K562 (cell line): ENCODE data around the gene MC1R. TPM values are rescaled to one million over a fixed set of nuclear protein-coding genes. Genes with fewer than 3 reads are reported as not detected.

Experiments
- BACH1 ChIP-seq: fragments of 200-800 bp; sonication (Bioruptor generic); IDR thresholded peaks from 2 replicates; pipeline ENCODE4 v1.6.1; 2016; ENCODE audit warnings: missing genetic modification characterization, missing compliant biosample characterization
- CC2D1A ChIP-seq: fragments of 450-650 bp; IDR thresholded peaks from 2 replicates; pipeline ENCODE4 v1.6.1; 2017; ENCODE audit warnings: mild to moderate bottlenecking
- CXXC5 ChIP-seq: fragments of 250-450 bp; sonication (Bioruptor Pico); IDR thresholded peaks from 2 replicates; pipeline ENCODE4 v1.8.0; 2022; ENCODE audit warnings: inconsistent platforms, mild to moderate bottlenecking, moderate library complexity
- ETS1 ChIP-seq: conservative IDR thresholded peaks from 2 replicates; pipeline ENCODE4 v1.6.1; 2011; ENCODE audit warnings: low read depth, mild to moderate bottlenecking, low read length; ENCODE audit not compliant: control insufficient read depth
- ETS2 ChIP-seq: IDR thresholded peaks from 2 replicates; pipeline ENCODE4 v1.6.1; 2016; ENCODE audit warnings: borderline replicate concordance, missing genetic modification characterization, mild to moderate bottlenecking, moderate library complexity, missing compliant biosample characterization; ENCODE audit not compliant: poor library complexity, severe bottlenecking
- FUS ChIP-seq: fragments of 200-400 bp; formaldehyde crosslinking; optimal IDR thresholded peaks from 2 replicates; pipeline ENCODE3; 2017; ENCODE audit warnings: low read depth, low read length
- HIVEP1 ChIP-seq: fragments of 250-450 bp; sonication (Bioruptor Pico); IDR thresholded peaks from 2 replicates; pipeline ENCODE4 v1.4.0; 2020; ENCODE audit warnings: mild to moderate bottlenecking
- JUND ChIP-seq, 2 experiments: IDR thresholded peaks; 2 replicates in 1 of 2; 3 replicates in 1 of 2; pipeline ENCODE4 v1.6.1; 2011; ENCODE audit warnings: borderline replicate concordance in 2 of 2, low read depth in 2 of 2, low read length in 2 of 2, improper control_type of control experiment in 1 of 2, missing biosample characterization in 1 of 2, missing genetic modification characterization in 1 of 2, missing genetic modification reagents in 1 of 2
- KAT7 ChIP-seq: sonication (generic); formaldehyde crosslinking; IDR thresholded peaks from 2 replicates; pipeline ENCODE4 v1.8.0; 2022; ENCODE audit warnings: missing genetic modification reagents, mild to moderate bottlenecking, borderline replicate concordance
- MTA3 ChIP-seq: fragments of 450-650 bp; formaldehyde crosslinking; IDR thresholded peaks from 2 replicates; pipeline ENCODE4 v1.6.1; 2017; ENCODE audit warnings: mild to moderate bottlenecking, borderline replicate concordance
- NONO ChIP-seq, 2 experiments: fragments of 200-400 bp in 1 of 2; fragments of 450-650 bp in 1 of 2; formaldehyde crosslinking in 1 of 2; IDR thresholded peaks; 2 replicates each; pipeline ENCODE4 v1.6.1; 2017; ENCODE audit warnings: low read depth in 2 of 2, mild to moderate bottlenecking in 2 of 2, moderate library complexity in 2 of 2, low read length in 1 of 2
- THRAP3 ChIP-seq: fragments of 450-650 bp; IDR thresholded peaks from 2 replicates; pipeline ENCODE4 v1.6.1; 2016; ENCODE audit warnings: mild to moderate bottlenecking, inconsistent platforms, borderline replicate concordance
- ZNF280A ChIP-seq: fragments of 450-650 bp; IDR thresholded peaks from 2 replicates; pipeline ENCODE4 v1.6.1; 2018; ENCODE audit warnings: mild to moderate bottlenecking, low read depth; ENCODE audit not compliant: partially characterized antibody
- ZNF280B ChIP-seq: fragments of 250-450 bp; sonication (Bioruptor Pico); IDR thresholded peaks from 2 replicates; pipeline ENCODE4 v1.5.1; 2021; ENCODE audit warnings: mild to moderate bottlenecking
- polyA plus RNA-seq, 8 experiments: library from polyadenylated mRNA; depleted of rRNA in 4 of 8; stranded (reverse) in 5 of 8; unstranded in 3 of 8; fragments of >200 nt; fragmentation: Nextera tagmentation in 2 of 8; fragmentation: Illumina TruSeq in 1 of 8; extraction: Ambion mirVana in 2 of 8; extraction: Trizol in 1 of 8; gene quantifications; 2 replicates each; pipeline versions ENCODE4 v1.2.1 to v1.2.3, GENCODE V29; 2011 to 2014; ENCODE audit warnings: inconsistent platforms in 1 of 8, missing spikeins in 1 of 8
- total RNA-seq, 7 experiments: library from RNA; depleted of rRNA in 6 of 7; stranded (reverse); fragments of >200 nt in 6 of 7; fragmentation: Illumina TruSeq in 2 of 7; extraction: Trizol in 2 of 7; gene quantifications; 2 replicates each; pipeline versions ENCODE4 v1.2.1 to v1.2.3, GENCODE V29; 2011 to 2021; ENCODE audit warnings: low replicate concordance in 1 of 7
- TF ChIP-seq, protein P1 (sequence below): fragments of 450-650 bp; IDR thresholded peaks from 2 replicates; pipeline ENCODE4 v1.6.1; 2018; ENCODE audit not compliant: partially characterized antibody
- TF ChIP-seq, protein P2 (sequence below): fragments of 450-650 bp; IDR thresholded peaks from 2 replicates; pipeline ENCODE4 v1.7.0; 2016; ENCODE audit warnings: borderline replicate concordance

The MC1R gene
- total and polyA plus RNA-seq, 9 of the 15 experiments (the other 6 are each of a cell fraction or from before 2014, with no cell fraction given) = 0.14 to 5.3 (median 2.5) TPM; not detected in 1

GRCh38 chr16:89873972-89874689 is 44.5 kb upstream of the MC1R start (continued):
- TF ChIP-seq ETS1 = 0 out of 2 replicates have a peak, but pooled peaks have one; percentile 46
- TF ChIP-seq THRAP3 = no peak
- TF ChIP-seq BACH1 (tag) = no peak
- no peak for TF ChIP-seq HIVEP1
- TF ChIP-seq CC2D1A = no peak
- no peak for TF ChIP-seq ZNF280B (CRISPR knock-in tag)
- TF ChIP-seq ZNF280A = no peak
- TF ChIP-seq MTA3 = no peak
- TF ChIP-seq KAT7 (CRISPR knock-in tag) = no peak
- TF ChIP-seq JUND (IDR thresholded peaks at IDR 0.05; ENCODE audit: borderline replicate concordance, low read depth, low read length) = peak; percentile 28; the same call in 1 of the 2 replicates
- no peak for TF ChIP-seq JUND (tag; IDR thresholded peaks at IDR 0.05; ENCODE audit: borderline replicate concordance, low read depth, low read length)
- TF ChIP-seq, protein P1, sequence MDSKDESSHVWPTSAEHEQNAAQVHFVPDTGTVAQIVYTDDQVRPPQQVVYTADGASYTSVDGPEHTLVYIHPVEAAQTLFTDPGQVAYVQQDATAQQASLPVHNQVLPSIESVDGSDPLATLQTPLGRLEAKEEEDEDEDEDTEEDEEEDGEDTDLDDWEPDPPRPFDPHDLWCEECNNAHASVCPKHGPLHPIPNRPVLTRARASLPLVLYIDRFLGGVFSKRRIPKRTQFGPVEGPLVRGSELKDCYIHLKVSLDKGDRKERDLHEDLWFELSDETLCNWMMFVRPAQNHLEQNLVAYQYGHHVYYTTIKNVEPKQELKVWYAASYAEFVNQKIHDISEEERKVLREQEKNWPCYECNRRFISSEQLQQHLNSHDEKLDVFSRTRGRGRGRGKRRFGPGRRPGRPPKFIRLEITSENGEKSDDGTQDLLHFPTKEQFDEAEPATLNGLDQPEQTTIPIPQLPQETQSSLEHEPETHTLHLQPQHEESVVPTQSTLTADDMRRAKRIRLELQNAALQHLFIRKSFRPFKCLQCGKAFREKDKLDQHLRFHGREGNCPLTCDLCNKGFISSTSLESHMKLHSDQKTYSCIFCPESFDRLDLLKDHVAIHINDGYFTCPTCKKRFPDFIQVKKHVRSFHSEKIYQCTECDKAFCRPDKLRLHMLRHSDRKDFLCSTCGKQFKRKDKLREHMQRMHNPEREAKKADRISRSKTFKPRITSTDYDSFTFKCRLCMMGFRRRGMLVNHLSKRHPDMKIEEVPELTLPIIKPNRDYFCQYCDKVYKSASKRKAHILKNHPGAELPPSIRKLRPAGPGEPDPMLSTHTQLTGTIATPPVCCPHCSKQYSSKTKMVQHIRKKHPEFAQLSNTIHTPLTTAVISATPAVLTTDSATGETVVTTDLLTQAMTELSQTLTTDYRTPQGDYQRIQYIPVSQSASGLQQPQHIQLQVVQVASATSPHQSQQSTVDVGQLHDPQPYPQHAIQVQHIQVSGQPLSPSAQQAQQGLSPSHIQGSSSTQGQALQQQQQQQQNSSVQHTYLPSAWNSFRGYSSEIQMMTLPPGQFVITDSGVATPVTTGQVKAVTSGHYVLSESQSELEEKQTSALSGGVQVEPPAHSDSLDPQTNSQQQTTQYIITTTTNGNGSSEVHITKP = peak; percentile 18
- no peak for TF ChIP-seq FUS
- no peak for TF ChIP-seq ETS2 (tag)
- TF ChIP-seq NONO (IDR thresholded peaks at IDR 0.05; ENCODE audit: low read depth in 2 of 2, low read length in 1 of 2) = no peak
- TF ChIP-seq CXXC5 (CRISPR knock-in tag) = peak; percentile 26
- TF ChIP-seq, protein P2, sequence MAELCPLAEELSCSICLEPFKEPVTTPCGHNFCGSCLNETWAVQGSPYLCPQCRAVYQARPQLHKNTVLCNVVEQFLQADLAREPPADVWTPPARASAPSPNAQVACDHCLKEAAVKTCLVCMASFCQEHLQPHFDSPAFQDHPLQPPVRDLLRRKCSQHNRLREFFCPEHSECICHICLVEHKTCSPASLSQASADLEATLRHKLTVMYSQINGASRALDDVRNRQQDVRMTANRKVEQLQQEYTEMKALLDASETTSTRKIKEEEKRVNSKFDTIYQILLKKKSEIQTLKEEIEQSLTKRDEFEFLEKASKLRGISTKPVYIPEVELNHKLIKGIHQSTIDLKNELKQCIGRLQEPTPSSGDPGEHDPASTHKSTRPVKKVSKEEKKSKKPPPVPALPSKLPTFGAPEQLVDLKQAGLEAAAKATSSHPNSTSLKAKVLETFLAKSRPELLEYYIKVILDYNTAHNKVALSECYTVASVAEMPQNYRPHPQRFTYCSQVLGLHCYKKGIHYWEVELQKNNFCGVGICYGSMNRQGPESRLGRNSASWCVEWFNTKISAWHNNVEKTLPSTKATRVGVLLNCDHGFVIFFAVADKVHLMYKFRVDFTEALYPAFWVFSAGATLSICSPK = no peak
